Effector CD4-positive, alpha-beta T cell (primary cell): ENCODE measurements around the gene C1QTNF4. TPM values are rescaled to one million over a fixed set of nuclear protein-coding genes. Genes with fewer than 3 reads are reported as not detected.
"Not testable (repeated sequence)": the region's sequence is repeated elsewhere in the genome, so short reads cannot be mapped to it uniquely, and the experiment has no call there.

Experiments used
- DNase-seq: peaks from one replicate; pipeline ENCODE4 v3.0.0-alpha.2; 2020
- total RNA-seq: gene quantifications from one replicate; lab custom pipeline; 2026; lab: John Stamatoyannopoulos, UW

C1QTNF4 gene
- not detected for total RNA-seq

GRCh38 chr11:47593934-47594855 lies at the start of gene C1QTNF4:
Gene C1QTNF4, minus strand, starts transcription at chr11:47594411. Its CDS starts 3,601 bp downstream, at chr11:47590810.
- no peak for DNase-seq

GRCh38 chr11:47642099-47642855 lies 48.1 kb upstream of the C1QTNF4 start, which contains the start of gene MTCH2:
Gene MTCH2, minus strand, starts transcription at chr11:47642559. Its CDS starts 94 bp downstream, at chr11:47642465.
- peak; percentile 89 for DNase-seq

GRCh38 chr11:47641600-47642098 lies 47.4 kb upstream of the C1QTNF4 start:
- DNase-seq = no peak

GRCh38 chr11:47640506-47640905 lies 46.3 kb upstream of the C1QTNF4 start:
- not testable (repeated sequence) for DNase-seq

GRCh38 chr11:47636331-47636730 lies 42.1 kb upstream of the C1QTNF4 start:
- DNase-seq = not testable (repeated sequence)

GRCh38 chr11:47631473-47631872 lies 37.3 kb upstream of the C1QTNF4 start:
- DNase-seq = no peak

GRCh38 chr11:47628026-47628425 lies 33.8 kb upstream of the C1QTNF4 start:
- DNase-seq = no peak

- DNase-seq = no peak
Observed at GRCh38 chr11:47626234-47626633, 32.0 kb upstream of the C1QTNF4 start.

GRCh38 chr11:47620836-47621378 lies 26.7 kb upstream of the C1QTNF4 start:
- no peak for DNase-seq

- DNase-seq = no peak
Observed at GRCh38 chr11:47617417-47617809, 23.2 kb upstream of the C1QTNF4 start.

GRCh38 chr11:47616726-47617416 lies 22.7 kb upstream of the C1QTNF4 start:
- no peak for DNase-seq

GRCh38 chr11:47615249-47615648 lies 21.0 kb upstream of the C1QTNF4 start:
- DNase-seq = no peak

GRCh38 chr11:47611348-47611794 lies 17.2 kb upstream of the C1QTNF4 start:
- no peak for DNase-seq

- no peak for DNase-seq
Observed at GRCh38 chr11:47609675-47610074, 15.5 kb upstream of the C1QTNF4 start.

- DNase-seq = no peak
Observed at GRCh38 chr11:47607380-47607779, 13.2 kb upstream of the C1QTNF4 start.

GRCh38 chr11:47606731-47607130 lies 12.5 kb upstream of the C1QTNF4 start:
- DNase-seq = no peak

- no peak for DNase-seq
Observed at GRCh38 chr11:47605921-47606320, 11.7 kb upstream of the C1QTNF4 start.

- DNase-seq = no peak
Observed at GRCh38 chr11:47603295-47603694, 9.1 kb upstream of the C1QTNF4 start.

- DNase-seq = no peak
Observed at GRCh38 chr11:47599902-47600301, 5.7 kb upstream of the C1QTNF4 start.

- DNase-seq = no peak
Observed at GRCh38 chr11:47595967-47596366, 1.8 kb upstream of the C1QTNF4 start.

- DNase-seq = no peak
Observed at GRCh38 chr11:47595029-47595428, 818 bp upstream of the C1QTNF4 start.

GRCh38 chr11:47593492-47593933 lies 698 bp downstream of the C1QTNF4 start:
- DNase-seq = no peak
